GM13977 (cell line): ENCODE measurements around the gene ATP6V0C.

Source experiments
- DNase-seq: peaks from one replicate; pipeline ENCODE4 v3.0.0; 2012; ENCODE audit warnings: low spot score
- in situ Hi-C: fragments of 300-500 bp; cut with MboI; formaldehyde crosslinking; loops from one replicate; pipeline ENCODE4 v1.12.0; 2022; ENCODE audit warnings: low sequenced_read_pairs, low pct_unique_long_range_greater_than_20kb, mixed read lengths, inconsistent platforms; ENCODE audit not compliant: unreplicated experiment
- TF ChIP-seq, protein P1 (sequence below): IDR thresholded peaks from 2 replicates; pipeline ENCODE4 v1.5.1; 2012; ENCODE audit warnings: mild to moderate bottlenecking, control low read depth; ENCODE audit not compliant: insufficient read depth; ENCODE audit errors: extremely low read depth, missing control alignments

The ATP6V0C gene

GRCh38 chr16:2516391-2517240 is 2.9 kb downstream of the ATP6V0C start:
- in situ Hi-C loops = no loop called here
- TF ChIP-seq, protein P1, sequence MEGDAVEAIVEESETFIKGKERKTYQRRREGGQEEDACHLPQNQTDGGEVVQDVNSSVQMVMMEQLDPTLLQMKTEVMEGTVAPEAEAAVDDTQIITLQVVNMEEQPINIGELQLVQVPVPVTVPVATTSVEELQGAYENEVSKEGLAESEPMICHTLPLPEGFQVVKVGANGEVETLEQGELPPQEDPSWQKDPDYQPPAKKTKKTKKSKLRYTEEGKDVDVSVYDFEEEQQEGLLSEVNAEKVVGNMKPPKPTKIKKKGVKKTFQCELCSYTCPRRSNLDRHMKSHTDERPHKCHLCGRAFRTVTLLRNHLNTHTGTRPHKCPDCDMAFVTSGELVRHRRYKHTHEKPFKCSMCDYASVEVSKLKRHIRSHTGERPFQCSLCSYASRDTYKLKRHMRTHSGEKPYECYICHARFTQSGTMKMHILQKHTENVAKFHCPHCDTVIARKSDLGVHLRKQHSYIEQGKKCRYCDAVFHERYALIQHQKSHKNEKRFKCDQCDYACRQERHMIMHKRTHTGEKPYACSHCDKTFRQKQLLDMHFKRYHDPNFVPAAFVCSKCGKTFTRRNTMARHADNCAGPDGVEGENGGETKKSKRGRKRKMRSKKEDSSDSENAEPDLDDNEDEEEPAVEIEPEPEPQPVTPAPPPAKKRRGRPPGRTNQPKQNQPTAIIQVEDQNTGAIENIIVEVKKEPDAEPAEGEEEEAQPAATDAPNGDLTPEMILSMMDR = no peak
- no peak for DNase-seq

- in situ Hi-C loops = no loop called here
- DNase-seq = no peak
- TF ChIP-seq, protein P1 = no peak
Measured at GRCh38 chr16:2517954-2518605, 4.3 kb downstream of the ATP6V0C start.

- TF ChIP-seq, protein P1 = no peak
- in situ Hi-C loops = no loop called here
Measured at GRCh38 chr16:2518823-2519710, 5.3 kb downstream of the ATP6V0C start.

DNA sequence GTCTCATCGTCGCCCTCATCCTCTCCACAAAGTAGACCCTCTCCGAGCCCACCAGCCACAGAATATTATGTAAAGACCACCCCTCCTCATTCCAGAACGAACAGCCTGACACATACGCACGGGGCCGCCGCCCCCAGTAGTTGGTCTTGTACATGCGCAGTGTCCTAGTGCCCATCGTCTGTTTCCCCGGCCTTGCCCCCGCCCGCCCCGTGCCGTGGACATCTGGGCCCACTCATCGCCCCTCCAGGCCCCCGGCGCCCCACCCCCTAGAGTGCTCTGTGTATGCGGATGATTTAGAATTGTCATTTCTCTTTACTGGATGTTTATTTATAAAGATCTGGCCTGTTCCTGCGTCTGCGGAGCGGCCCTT is 5.9 kb downstream of the ATP6V0C start:
- TF ChIP-seq, protein P1 = no peak
- in situ Hi-C loops = no loop called here
- no peak for DNase-seq

More at GRCh38 chr16:2518823-2519710, 5.3 kb downstream of the ATP6V0C start:
- no peak for DNase-seq

- in situ Hi-C loops = no loop called here
- TF ChIP-seq, protein P1 = no peak
- peak; percentile 99 for DNase-seq
Measured at GRCh38 chr16:2520097-2520783, 6.5 kb downstream of the ATP6V0C start, which contains the start of gene AMDHD2. TSS of gene AMDHD2 (plus strand) at chr16:2520371. CDS start at chr16:2520459, 88 bp downstream.
